Glomerular endothelial cell (primary cell): ENCODE measurements around the gene CNEP1R1. TPM values are rescaled to one million over a fixed set of nuclear protein-coding genes. Genes with fewer than 3 reads are reported as not detected.
"Not testable (repeated sequence)": the region's sequence is repeated elsewhere in the genome, so short reads cannot be mapped to it uniquely, and the experiment has no call there.

Source experiments
- DNase-seq: peaks from one replicate; pipeline ENCODE4 v3.0.0-alpha.2; 2011; ENCODE audit warnings: low read depth, low spot score; ENCODE audit errors: extremely low read depth
- total RNA-seq: library from RNA; depleted of rRNA; stranded (reverse); fragments of >200 nt; gene quantifications from 2 replicates; pipeline ENCODE4 v1.2.3, GENCODE V29; 2015

The CNEP1R1 gene
- 16.2 and 21.1 TPM in 2 replicates for total RNA-seq

- peak; percentile 84 for DNase-seq
These were observed at the start of gene CNEP1R1 for GRCh38 chr16:50024684-50025536. Gene CNEP1R1 (plus strand): TSS chr16:50025225. CDS start chr16:50025316, 91 bp downstream.

- DNase-seq = no peak
These were observed 47.6 kb upstream of the CNEP1R1 start for GRCh38 chr16:49977427-49977826.

GRCh38 chr16:49978569-49979326 is 46.3 kb upstream of the CNEP1R1 start:
- DNase-seq = no peak

- no peak for DNase-seq
These were observed 44.9 kb upstream of the CNEP1R1 start for GRCh38 chr16:49980166-49980565.

GRCh38 chr16:49986351-49987124 is 38.5 kb upstream of the CNEP1R1 start:
- peak; percentile 22 for DNase-seq

GRCh38 chr16:49987381-49987780 is 37.6 kb upstream of the CNEP1R1 start:
- no peak for DNase-seq

- DNase-seq = no peak
These were observed 32.2 kb upstream of the CNEP1R1 start for GRCh38 chr16:49992825-49993224.

- DNase-seq = no peak
These were observed 31.4 kb upstream of the CNEP1R1 start for GRCh38 chr16:49993579-49993978.

- no peak for DNase-seq
These were observed 31.0 kb upstream of the CNEP1R1 start for GRCh38 chr16:49994006-49994405.

GRCh38 chr16:49995720-49996119 is 29.3 kb upstream of the CNEP1R1 start:
- no peak for DNase-seq

- DNase-seq = no peak
These were observed 27.2 kb upstream of the CNEP1R1 start for GRCh38 chr16:49997721-49998251.

- DNase-seq = no peak
These were observed 26.0 kb upstream of the CNEP1R1 start for GRCh38 chr16:49998991-49999390.

GRCh38 chr16:50001144-50001543 is 23.9 kb upstream of the CNEP1R1 start:
- no peak for DNase-seq

GRCh38 chr16:50002190-50002589 is 22.8 kb upstream of the CNEP1R1 start:
- DNase-seq = no peak

GRCh38 chr16:50004239-50004638 is 20.8 kb upstream of the CNEP1R1 start:
- DNase-seq = no peak

- no peak for DNase-seq
These were observed 18.1 kb upstream of the CNEP1R1 start for GRCh38 chr16:50006964-50007363.

GRCh38 chr16:50007744-50008143 is 17.3 kb upstream of the CNEP1R1 start:
- no peak for DNase-seq

- DNase-seq = no peak
These were observed 14.8 kb upstream of the CNEP1R1 start for GRCh38 chr16:50010212-50010611.

- no peak for DNase-seq
These were observed 13.3 kb upstream of the CNEP1R1 start for GRCh38 chr16:50011707-50012106.

- no peak for DNase-seq
These were observed 12.8 kb upstream of the CNEP1R1 start for GRCh38 chr16:50012182-50012581.

GRCh38 chr16:50014211-50014610 is 10.8 kb upstream of the CNEP1R1 start:
- not testable (repeated sequence) for DNase-seq
